HG03457 (cell line): Measurements from ENCODE around the gene KRT31.
"Not testable (repeated sequence)": the region's sequence is repeated elsewhere in the genome, so short reads cannot be mapped to it uniquely, and the experiment has no call there.

Experiments used
- ATAC-seq: cut with Tn5 transposase; IDR thresholded peaks from one replicate; pipeline ENCODE4 v1.9.1; 2021; ENCODE audit warnings: moderate number of reproducible peaks; ENCODE audit not compliant: unreplicated experiment

Gene KRT31

GRCh38 chr17:41392278-41392677, 5.1 kb downstream of the KRT31 start:
- ATAC-seq, result no peak

GRCh38 chr17:41391535-41391934, 5.9 kb downstream of the KRT31 start:
- ATAC-seq, result no peak

- ATAC-seq, result no peak
These were observed 6.9 kb downstream of the KRT31 start for GRCh38 chr17:41390411-41390938.

- ATAC-seq, result no peak
These were observed 9.7 kb downstream of the KRT31 start for GRCh38 chr17:41387670-41388069.

GRCh38 chr17:41386227-41386626, 11.2 kb downstream of the KRT31 start:
- no peak for ATAC-seq

- no peak for ATAC-seq
These were observed 13.7 kb downstream of the KRT31 start for GRCh38 chr17:41383690-41384089.

- ATAC-seq, result no peak
These were observed 15.0 kb downstream of the KRT31 start for GRCh38 chr17:41382394-41382793.

- ATAC-seq, result not testable (repeated sequence)
These were observed 15.5 kb downstream of the KRT31 start, which contains the start of gene KRT34 for GRCh38 chr17:41381943-41382342. TSS of gene KRT34 (minus strand) at chr17:41382306. CDS start at chr17:41382246, 60 bp downstream.

- not testable (repeated sequence) for ATAC-seq
These were observed 17.3 kb downstream of the KRT31 start for GRCh38 chr17:41380091-41380490.

GRCh38 chr17:41377546-41377945, 19.9 kb downstream of the KRT31 start:
- ATAC-seq, result no peak

- no peak for ATAC-seq
These were observed 27.7 kb downstream of the KRT31 start, which contains the start of gene KRT33B for GRCh38 chr17:41369713-41370112. TSS of gene KRT33B (minus strand) at chr17:41369813. CDS start at chr17:41369750, 63 bp downstream.

GRCh38 chr17:41369023-41369422, 28.4 kb downstream of the KRT31 start:
- ATAC-seq, result no peak

GRCh38 chr17:41367426-41368075, 29.9 kb downstream of the KRT31 start:
- ATAC-seq, result no peak

GRCh38 chr17:41366070-41366469, 31.3 kb downstream of the KRT31 start:
- no peak for ATAC-seq

GRCh38 chr17:41363881-41364280, 33.5 kb downstream of the KRT31 start:
- ATAC-seq, result no peak

GRCh38 chr17:41360296-41360995, 37.0 kb downstream of the KRT31 start:
- no peak for ATAC-seq

- ATAC-seq, result no peak
These were observed 42.9 kb downstream of the KRT31 start for GRCh38 chr17:41354536-41354935.

- no peak for ATAC-seq
These were observed 44.6 kb downstream of the KRT31 start for GRCh38 chr17:41352597-41353366.

GRCh38 chr17:41351177-41351576, 46.2 kb downstream of the KRT31 start:
- ATAC-seq, result no peak

- not testable (repeated sequence) for ATAC-seq
These were observed 47.0 kb downstream of the KRT31 start, which contains the start of gene KRT33A for GRCh38 chr17:41350381-41350878. TSS of gene KRT33A (minus strand) at chr17:41350828. CDS start at chr17:41350767, 61 bp downstream.
